Epithelial cell of proximal tubule (primary cell): ENCODE measurements around the gene TAS1R3. TPM values are rescaled to one million over a fixed set of nuclear protein-coding genes. Genes with fewer than 3 reads are reported as not detected.

Experiments used
- DNase-seq: peaks from one replicate; pipeline ENCODE4 v3.0.0-alpha.2; 2011; ENCODE audit warnings: low read depth
- H3K4me3 ChIP-seq: 2 replicates; pipeline ENCODE4 v1.5.1; 2011; ENCODE audit warnings: low read depth, mild to moderate bottlenecking, low read length
- CTCF ChIP-seq: conservative IDR thresholded peaks from 2 replicates; pipeline ENCODE4 v1.5.1; 2012; ENCODE audit warnings: low read depth, mild to moderate bottlenecking, low read length
- total RNA-seq: library from RNA; depleted of rRNA; stranded (reverse); fragments of >200 nt; gene quantifications from 2 replicates; pipeline ENCODE4 v1.2.3, GENCODE V29; 2015

Gene TAS1R3
- total RNA-seq, 1 donor from 2014 or later: not detected

GRCh38 chr1:1358433-1359271, 27.6 kb downstream of the TAS1R3 start, which contains the start of gene MXRA8:
MXRA8 (minus strand) TSS chr1:1358555; CDS start chr1:1358504, 51 bp downstream.
- TF ChIP-seq CTCF: no peak
- H3K4me3 ChIP-seq: peak within 1 kb of the TSS; percentile 35
- DNase-seq: no peak

GRCh38 chr1:1359308-1359663, 28.2 kb downstream of the TAS1R3 start:
- DNase-seq: no peak
- TF ChIP-seq CTCF: no peak
- no peak overlapping the region for H3K4me3 ChIP-seq

- H3K4me3 ChIP-seq: no peak overlapping the region
- DNase-seq: no peak
- no peak for TF ChIP-seq CTCF
Observed at GRCh38 chr1:1359664-1360468, 28.8 kb downstream of the TAS1R3 start.

- no peak overlapping the region for H3K4me3 ChIP-seq
- peak; percentile 47 for DNase-seq
- TF ChIP-seq CTCF: no peak
Observed at GRCh38 chr1:1360506-1361169, 29.6 kb downstream of the TAS1R3 start.

- H3K4me3 ChIP-seq: no peak overlapping the region
- no peak for DNase-seq
- TF ChIP-seq CTCF: no peak
Observed at GRCh38 chr1:1361233-1361981, 30.3 kb downstream of the TAS1R3 start.

- TF ChIP-seq CTCF: no peak
- no peak for DNase-seq
- no peak overlapping the region for H3K4me3 ChIP-seq
Observed at GRCh38 chr1:1361982-1362423, 30.9 kb downstream of the TAS1R3 start.
